CD14-positive monocyte (primary cell): ENCODE results near the gene PLPP2. TPM values are rescaled to one million over a fixed set of nuclear protein-coding genes. Genes with fewer than 3 reads are reported as not detected.

Experiments
- DNase-seq, 3 donors: peaks; one replicate each; pipeline ENCODE4 v3.0.0-alpha.2; 2011 to 2022
- H2AFZ ChIP-seq: 2 replicates; pipeline ENCODE4 v1.6.0; 2012; ENCODE audit warnings: mild to moderate bottlenecking, low read depth, low read length, inconsistent platforms; ENCODE audit not compliant: insufficient read depth, poor library complexity, severe bottlenecking
- H3K27ac ChIP-seq, 2 donors: 1 replicate in 1 of 2; 2 replicates in 1 of 2; pipeline ENCODE4 v1.5.1; 2012 to 2013; ENCODE audit warnings: low read length in 2 of 2, control low read depth in 1 of 2, inconsistent platforms in 1 of 2, low read depth in 1 of 2, mild to moderate bottlenecking in 1 of 2
- H3K27me3 ChIP-seq, 2 donors: one replicate each; pipeline versions ENCODE4 v1.6.0 to v1.6.1; 2011 to 2013; ENCODE audit warnings: low read length in 2 of 2; ENCODE audit not compliant: control insufficient read depth in 2 of 2, insufficient read depth in 2 of 2
- H3K36me3 ChIP-seq, 2 donors: replicated peaks in 1 of 2; 1 replicate in 1 of 2; 2 replicates in 1 of 2; pipeline versions ENCODE4 v1.5.1 to v1.6.1; 2012 to 2013; ENCODE audit warnings: low read length in 2 of 2, control low read depth in 1 of 2, inconsistent platforms in 1 of 2, mild to moderate bottlenecking in 1 of 2; ENCODE audit not compliant: insufficient read depth in 2 of 2, control insufficient read depth in 1 of 2
- H3K4me1 ChIP-seq, 2 donors: 1 replicate in 1 of 2; 2 replicates in 1 of 2; pipeline versions ENCODE4 v1.5.1 to v1.6.1; 2012 to 2013; ENCODE audit warnings: low read length in 2 of 2, control low read depth in 1 of 2, inconsistent platforms in 1 of 2, mild to moderate bottlenecking in 1 of 2, moderate library complexity in 1 of 2; ENCODE audit not compliant: insufficient read depth in 2 of 2, control insufficient read depth in 1 of 2
- H3K4me2 ChIP-seq: replicated peaks from 2 replicates; pipeline ENCODE3; 2012; ENCODE audit warnings: low read length, moderate library complexity, mild to moderate bottlenecking; ENCODE audit not compliant: poor library complexity, severe bottlenecking; ENCODE audit errors: extremely low read depth
- H3K4me3 ChIP-seq, 3 experiments: fragments of 200-600 bp in 1 of 3; sonication (generic) in 1 of 3; replicated peaks in 1 of 3; 1 replicate in 2 of 3; 2 replicates in 1 of 3; pipeline ENCODE4 v1.5.1; 2011 to 2013; ENCODE audit warnings: low read length in 3 of 3, mild to moderate bottlenecking in 3 of 3, control low read depth in 2 of 3, low read depth in 2 of 3, inconsistent platforms in 1 of 3, moderate library complexity in 1 of 3
- H3K79me2 ChIP-seq: 2 replicates; pipeline ENCODE4 v1.6.0; 2012; ENCODE audit warnings: mild to moderate bottlenecking, control low read depth, inconsistent platforms, low read length, moderate library complexity; ENCODE audit not compliant: insufficient read depth
- H3K9ac ChIP-seq: 2 replicates; pipeline ENCODE4 v1.6.0; 2017; ENCODE audit warnings: low read length, mild to moderate bottlenecking; ENCODE audit not compliant: insufficient read depth, poor library complexity, severe bottlenecking
- H3K9me3 ChIP-seq, 2 donors: replicated peaks in 1 of 2; 1 replicate in 1 of 2; 2 replicates in 1 of 2; pipeline versions ENCODE4 v1.5.1 to v1.6.1; 2012 to 2013; ENCODE audit warnings: low read length in 2 of 2, control low read depth in 1 of 2; ENCODE audit not compliant: control insufficient read depth in 1 of 2, insufficient read depth in 1 of 2
- H4K20me1 ChIP-seq: 2 replicates; pipeline ENCODE4 v1.6.0; 2012; ENCODE audit warnings: mild to moderate bottlenecking, low read length, control low read depth, moderate library complexity; ENCODE audit not compliant: insufficient read depth
- H3K27ac Mint-ChIP-seq, 7 donors: one replicate each; pipeline ENCODE4 v1.8.0; 2020; ENCODE audit warnings: mild to moderate bottlenecking in 7 of 7, mixed read lengths in 7 of 7, moderate library complexity in 6 of 7, inconsistent platforms in 2 of 7
- H3K27me3 Mint-ChIP-seq, 3 donors: one replicate each; pipeline ENCODE4 v1.8.0; 2021 to 2022; ENCODE audit warnings: low read depth in 3 of 3, mild to moderate bottlenecking in 3 of 3, mixed read lengths in 3 of 3, moderate library complexity in 3 of 3, inconsistent platforms in 1 of 3
- H3K36me3 Mint-ChIP-seq, 2 donors: one replicate each; pipeline ENCODE4 v1.8.0; 2020; ENCODE audit warnings: mixed read lengths in 2 of 2, inconsistent platforms in 1 of 2, mild to moderate bottlenecking in 1 of 2
- H3K4me1 Mint-ChIP-seq: one replicate; pipeline ENCODE4 v1.8.0; 2020; ENCODE audit warnings: mild to moderate bottlenecking, mixed read lengths
- H3K4me3 Mint-ChIP-seq, 2 donors: one replicate each; pipeline ENCODE4 v1.8.0; 2020; ENCODE audit warnings: mild to moderate bottlenecking in 2 of 2, mixed read lengths in 2 of 2, moderate library complexity in 1 of 2
- H3K9me3 Mint-ChIP-seq, 7 donors: one replicate each; pipeline ENCODE4 v1.8.0; 2020 to 2022; ENCODE audit warnings: mixed read lengths in 7 of 7, mild to moderate bottlenecking in 6 of 7, moderate library complexity in 6 of 7, inconsistent platforms in 2 of 7
- CTCF ChIP-seq: fragments of 200-600 bp; IDR thresholded peaks from one replicate; pipeline ENCODE4 v1.8.0; 2022; ENCODE audit warnings: antibody characterized with exemption, mild to moderate bottlenecking
- WGBS: methylation state at CpG from one replicate; pipeline ENCODE4 v1.1.5; 2013; ENCODE audit warnings: missing lambda C conversion rate; ENCODE audit not compliant: insufficient coverage; 5-methylcytosine and 5-hydroxymethylcytosine counted together
- intact Hi-C, 2 donors: fragments of 100-400 bp; cut with micrococcal nuclease; formaldehyde crosslinking; loops; one replicate each; pipeline versions ENCODE4 v1.15.0 to v1.15.1; 2023
- polyA plus RNA-seq, 3 donors: library from polyadenylated mRNA; depleted of rRNA in 1 of 3; unstranded in 2 of 3; stranded (reverse) in 1 of 3; fragments of 300-500 nt in 2 of 3; fragments of >200 nt in 1 of 3; fragmentation: Illumina TruSeq in 2 of 3; gene quantifications; 1 replicate in 2 of 3; 2 replicates in 1 of 3; pipeline ENCODE4 v1.2.3, GENCODE V29; 2012 to 2021

The PLPP2 gene
- polyA plus RNA-seq, 3 donors = 0.01 TPM; not detected in 2

GRCh38 chr19:325173-325936 is 34.2 kb upstream of the PLPP2 start:
- Mint-ChIP-seq H3K4me3 (no peak overlapping the region), H3K36me3 (peaks cover 12 to 58% of the 10 kb centered on the region in 2 donors), H3K27me3 (peaks cover 0 to 2% (median 1%) of the 10 kb centered on the region in 3 donors), H3K9me3 (peaks cover 22 to 36% (median 31%) of the 10 kb centered on the region in 7 donors), H3K4me1 (no peaks in the 10 kb centered on the region), H3K27ac (peak overlapping the region in 1 of 7 donors; percentile 35)
- Histone ChIP-seq H3K27ac (no peak overlapping the region), H3K4me3 (no peak overlapping the region), H3K9me3 (peaks cover 27 to 30% of the 10 kb centered on the region in 2 donors), H4K20me1 (peaks cover 57% of the 10 kb centered on the region), H3K27me3 (no peaks in the 10 kb centered on the region), H3K9ac (no peak overlapping the region), H3K4me1 (no peaks in the 10 kb centered on the region), H3K4me2 (no peak overlapping the region), H2AFZ (no peak overlapping the region), H3K79me2 (no peaks in the 10 kb centered on the region), H3K36me3 (peaks cover 79 to 95% of the 10 kb centered on the region in 2 donors)
- 94% methylated on average over 22 of the region's 24 CpGs for WGBS
- no peak for DNase-seq
- TF ChIP-seq CTCF = no peak
- intact Hi-C loops = no loop called here

GRCh38 chr19:324716-325115 is 33.5 kb upstream of the PLPP2 start:
- DNase-seq = no peak
- H3K27ac ChIP-seq = no peak overlapping the region
- Mint-ChIP-seq H3K4me3 (no peak overlapping the region), H3K4me1 (no peaks in the 10 kb centered on the region), H3K36me3 (peaks cover 17 to 55% of the 10 kb centered on the region in 2 donors), H3K9me3 (peaks cover 17 to 32% (median 26%) of the 10 kb centered on the region in 7 donors), H3K27ac (peak overlapping the region in 1 of 7 donors; percentile 35), H3K27me3 (peaks cover 0 to 2% (median 1%) of the 10 kb centered on the region in 3 donors)
- peaks cover 21 to 25% of the 10 kb centered on the region in 2 donors for H3K9me3 ChIP-seq
- H3K4me2 ChIP-seq = no peak overlapping the region
- TF ChIP-seq CTCF = no peak
- no peaks in the 10 kb centered on the region for H3K27me3 ChIP-seq
- intact Hi-C loops = no loop called here
- H3K4me1 ChIP-seq = no peaks in the 10 kb centered on the region
- H2AFZ ChIP-seq = no peak overlapping the region
- no peak overlapping the region for H3K4me3 ChIP-seq
- no peaks in the 10 kb centered on the region for H3K79me2 ChIP-seq
- no peak overlapping the region for H3K9ac ChIP-seq
- 100% methylated on average over 7 of the region's 8 CpGs for WGBS
- peaks cover 77 to 93% of the 10 kb centered on the region in 2 donors for H3K36me3 ChIP-seq
- H4K20me1 ChIP-seq = peaks cover 60% of the 10 kb centered on the region
